ENCODE measurements around the gene TECPR2.
"Not testable (repeated sequence)": the region's sequence is repeated elsewhere in the genome, so short reads cannot be mapped to it uniquely, and the experiment has no call there.

DNA sequence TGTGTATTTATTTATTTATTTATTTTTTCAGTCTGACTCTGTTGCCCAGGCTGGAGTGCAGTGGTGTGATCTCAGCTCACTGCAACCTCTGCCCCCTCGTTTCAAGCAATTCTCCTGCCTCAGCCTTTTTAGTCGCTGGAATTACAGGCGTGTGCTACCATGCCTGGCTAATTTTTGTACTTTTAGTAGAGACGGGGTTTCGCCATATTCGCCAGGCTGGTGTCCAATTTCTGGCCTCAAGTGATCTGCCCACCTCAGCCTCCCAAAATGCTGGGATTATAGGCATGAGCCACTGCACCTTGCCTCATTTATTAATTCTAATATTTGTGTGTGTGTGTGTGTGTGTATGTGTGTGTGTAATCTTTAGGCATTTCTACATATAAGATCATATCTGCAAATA, 33.4 kb upstream of the TECPR2 start:
- TF ChIP-seq CTCF, POLR2A, POLR2AphosphoS5 (IDR thresholded peaks at IDR 0.05): not testable (repeated sequence)

Data from breast epithelium (tissue), 3 donors.